Right ventricle myocardium superior (tissue), 1 donor: ENCODE data around the gene CGB8. TPM values are rescaled to one million over a fixed set of nuclear protein-coding genes. Genes with fewer than 3 reads are reported as not detected.
"Not testable (repeated sequence)": the region's sequence is repeated elsewhere in the genome, so short reads cannot be mapped to it uniquely, and the experiment has no call there.

Experiments
- ATAC-seq: fragments of 200-7000 bp; cut with Tn5 transposase; one replicate; pipeline ENCODE4 v1.9.1; 2020; ENCODE audit warnings: mild to moderate bottlenecking; ENCODE audit not compliant: poor library complexity
- DNase-seq: peaks from one replicate; pipeline ENCODE4 v3.0.0-alpha.2; 2020
- intact Hi-C: fragments of 100-400 bp; cut with DNase I; formaldehyde crosslinking; loops from one replicate; pipeline ENCODE4 v1.11.2; 2022
- total RNA-seq: library from RNA; stranded (reverse); fragmentation: NEBNext Ultra II Directional; extraction: Animal tissue kit (Norgen Biotek cat#: 25700); gene quantifications from one replicate; pipeline ENCODE4 v1.2.1, GENCODE V29; 2021
- donor health status: DM: no; HTN: yes; CAD: no; lungs with severe emphysema.

CGB8 gene
- total RNA-seq, 1 donor from 2014 or later, result not detected

DNA sequence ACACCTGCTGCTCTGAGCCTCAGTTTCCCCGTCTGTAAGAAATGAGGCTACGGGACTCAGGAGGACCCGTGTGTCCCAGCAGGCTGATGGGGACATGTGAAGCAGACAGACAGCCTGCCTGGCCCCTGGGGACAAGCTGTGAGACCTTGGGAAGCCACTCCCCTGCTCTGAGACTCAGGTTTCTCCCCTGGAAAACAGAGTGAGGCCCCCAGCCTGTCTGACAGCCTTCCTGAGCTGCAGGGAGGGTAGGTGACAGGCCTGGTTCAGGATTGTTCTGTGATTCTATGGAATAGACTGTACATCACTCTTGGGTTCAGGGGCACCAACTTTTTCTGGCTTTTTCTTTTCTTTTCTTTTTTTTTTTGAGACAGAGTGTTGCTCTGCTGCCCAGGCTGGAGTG, 18.6 kb upstream of the CGB8 start:
- ATAC-seq (no peak), DNase-seq (no peak)
- intact Hi-C loops, result no loop called here

DNA sequence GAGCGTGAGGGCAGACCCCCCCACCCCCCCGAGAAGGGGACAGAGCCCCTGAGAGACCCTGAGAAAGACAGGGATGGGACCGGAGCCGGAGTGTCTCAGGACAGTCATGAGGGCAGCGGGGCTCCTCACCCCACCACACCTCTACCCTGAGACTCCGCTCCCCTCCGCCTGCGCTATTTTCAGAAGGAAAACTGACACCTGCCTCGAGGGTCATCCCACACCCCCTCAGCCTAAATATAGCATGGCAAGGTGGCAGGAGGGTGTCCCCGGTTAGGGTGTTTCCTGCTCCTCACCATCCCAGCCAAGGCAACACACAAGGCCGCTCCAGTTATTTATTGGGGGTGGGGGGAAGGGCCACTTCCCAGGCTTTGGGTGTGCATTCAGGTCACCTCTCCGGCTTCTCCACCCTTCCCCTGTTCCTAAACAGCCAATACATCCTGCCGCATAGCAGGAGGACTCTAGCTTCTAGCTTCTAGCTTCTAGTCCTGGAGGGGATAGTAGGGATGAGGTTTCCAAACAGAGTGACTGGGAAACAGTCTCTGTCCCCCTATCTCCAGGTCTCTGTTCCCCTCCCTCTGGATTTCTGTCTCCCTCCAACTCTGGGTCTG, 17.1 kb upstream of the CGB8 start:
- no peak for DNase-seq
- intact Hi-C loops, result no loop called here
- ATAC-seq, result no peak

DNA sequence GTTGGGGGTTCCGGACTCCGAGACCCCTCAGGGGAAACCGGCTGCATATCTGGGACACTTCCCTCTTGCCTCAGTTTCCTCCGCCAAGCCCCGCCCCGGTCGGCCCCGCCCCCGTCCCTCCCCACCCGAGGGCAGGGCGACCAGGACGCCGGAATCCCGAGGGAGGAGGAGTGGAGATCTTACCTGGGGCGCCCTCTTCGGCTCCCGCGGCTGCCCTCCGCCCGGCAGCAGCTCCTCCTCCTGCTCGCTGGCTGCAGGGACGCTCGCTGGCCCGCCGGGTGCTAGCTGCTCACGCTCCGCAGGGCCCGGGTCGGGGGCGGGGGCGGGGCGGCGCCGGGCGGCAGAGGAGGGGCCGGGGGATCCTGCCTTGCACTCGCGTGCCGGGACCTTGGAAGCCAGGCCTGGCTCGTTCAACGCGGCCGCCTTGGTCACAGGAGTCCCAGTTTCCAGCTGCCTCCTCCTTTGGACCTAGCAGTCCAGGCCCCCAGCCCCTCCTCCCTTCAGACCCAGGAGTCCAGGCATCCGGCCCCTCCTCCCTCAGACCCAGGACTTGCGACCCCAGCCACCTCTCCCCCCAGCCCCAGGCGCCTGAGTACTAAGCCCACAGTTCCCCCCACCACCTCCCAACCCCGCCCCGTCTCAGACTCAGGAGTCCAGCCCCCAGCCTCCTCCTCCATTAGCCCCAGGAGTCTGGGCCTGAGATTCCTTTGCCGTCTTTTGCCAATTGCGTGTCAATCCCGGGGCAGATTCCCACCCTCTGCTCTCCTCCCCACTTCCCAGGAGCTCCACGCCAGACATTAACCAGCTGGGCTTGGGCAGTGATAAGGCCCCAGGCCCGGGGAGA, 16.1 kb upstream of the CGB8 start, which contains the start of gene NTF4:
TSS of gene NTF4 (minus strand) at position 51 of the 844 bp plus-strand sequence. CDS start 2,821 bp downstream, outside the sequence.
- ATAC-seq (peak; percentile 54), DNase-seq (peak; percentile 44)
- intact Hi-C loops, result no loop called here

DNA sequence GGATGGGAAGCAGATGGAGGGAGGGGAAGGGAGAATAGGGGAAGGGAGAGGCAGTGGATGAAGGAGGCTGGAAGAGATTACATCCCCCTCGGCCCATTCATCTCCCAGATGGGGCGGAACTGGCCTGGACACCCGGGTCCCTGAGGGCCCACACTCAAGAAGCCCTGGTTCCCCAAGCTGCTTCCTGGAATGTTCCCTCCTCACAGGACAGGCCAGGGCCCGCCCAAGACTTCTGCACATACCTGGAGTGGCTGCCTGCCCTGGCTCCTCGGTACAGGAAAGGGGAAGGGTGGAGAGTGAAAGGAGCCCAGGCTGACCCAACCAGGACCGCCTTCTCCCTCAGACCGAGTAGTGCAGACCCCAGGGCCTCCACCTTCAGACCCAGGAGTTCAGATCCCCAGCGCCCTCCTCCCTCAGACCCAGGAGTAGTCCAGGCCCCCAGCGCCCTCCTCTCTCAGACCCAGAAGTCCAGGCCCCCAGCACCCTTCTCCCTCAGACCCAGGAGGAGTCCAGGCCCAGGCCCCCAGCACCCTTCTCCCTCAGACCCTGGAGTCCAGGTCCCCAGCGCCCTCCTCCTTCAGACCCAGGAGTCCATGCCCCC, 15.2 kb upstream of the CGB8 start:
- DNase-seq, result no peak
- intact Hi-C loops, result no loop called here
- ATAC-seq, result no peak

DNA sequence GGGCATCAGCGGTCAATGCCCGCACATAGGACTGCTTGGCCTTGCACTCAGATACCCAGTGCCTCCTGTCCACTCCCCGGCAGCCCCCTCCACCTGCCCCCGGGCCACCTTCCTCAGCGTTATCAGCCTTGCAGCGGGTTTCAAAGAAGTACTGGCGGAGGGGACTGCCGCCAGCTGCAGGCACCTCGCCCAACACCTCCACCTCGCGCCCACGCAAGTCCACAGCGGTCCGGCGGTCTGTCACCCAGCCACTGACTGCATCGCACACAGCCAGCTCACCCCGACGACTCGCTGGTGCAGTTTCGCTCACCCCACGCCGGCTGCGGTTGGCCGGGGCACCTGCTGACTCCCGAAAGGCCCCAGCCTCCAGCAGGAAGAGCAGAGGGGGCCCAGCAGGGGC, 12.5 kb upstream of the CGB8 start:
- no peak for DNase-seq
- intact Hi-C loops, result no loop called here
- no peak for ATAC-seq

DNA sequence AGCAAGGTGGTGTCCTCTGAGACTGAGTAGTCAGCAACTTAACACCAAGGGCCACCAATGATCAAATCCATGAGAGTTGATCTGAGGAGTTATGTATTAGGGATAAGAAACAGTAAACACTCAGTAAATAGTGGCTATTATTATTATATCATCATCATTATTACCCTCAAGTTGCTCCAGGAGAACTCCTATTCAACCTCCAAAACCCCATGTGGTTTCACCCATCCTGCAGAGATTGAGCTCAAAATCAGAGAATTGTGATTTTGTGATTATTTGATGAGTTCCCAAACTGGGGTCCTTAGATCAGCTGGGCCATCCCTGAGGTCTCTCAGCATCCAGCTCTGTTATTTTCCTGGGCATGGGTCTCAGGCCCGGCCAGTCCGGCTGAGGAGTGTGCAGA, 12.1 kb upstream of the CGB8 start:
- DNase-seq (no peak), ATAC-seq (no peak)
- intact Hi-C loops, result no loop called here

DNA sequence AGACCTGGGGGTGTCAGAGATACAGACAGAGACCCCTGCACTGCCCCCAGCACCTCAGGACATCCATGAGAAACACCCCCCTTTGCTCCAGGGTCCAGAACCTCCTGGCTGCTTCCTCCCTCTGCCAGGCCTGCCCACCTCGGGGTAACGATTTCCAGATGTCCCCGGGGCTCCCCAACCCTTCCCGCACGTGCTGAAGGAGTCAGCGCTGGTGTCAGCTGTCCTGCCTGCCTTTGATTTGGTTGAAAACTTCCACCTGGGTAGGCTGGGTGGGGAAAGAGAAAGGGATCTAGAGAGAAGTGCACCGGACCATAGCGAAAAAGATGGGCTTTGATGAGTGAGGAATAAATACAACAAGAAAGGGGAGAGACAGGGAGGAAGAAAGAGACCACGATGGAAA, 10.1 kb upstream of the CGB8 start:
- DNase-seq (no peak), ATAC-seq (no peak)
- intact Hi-C loops, result no loop called here

DNA sequence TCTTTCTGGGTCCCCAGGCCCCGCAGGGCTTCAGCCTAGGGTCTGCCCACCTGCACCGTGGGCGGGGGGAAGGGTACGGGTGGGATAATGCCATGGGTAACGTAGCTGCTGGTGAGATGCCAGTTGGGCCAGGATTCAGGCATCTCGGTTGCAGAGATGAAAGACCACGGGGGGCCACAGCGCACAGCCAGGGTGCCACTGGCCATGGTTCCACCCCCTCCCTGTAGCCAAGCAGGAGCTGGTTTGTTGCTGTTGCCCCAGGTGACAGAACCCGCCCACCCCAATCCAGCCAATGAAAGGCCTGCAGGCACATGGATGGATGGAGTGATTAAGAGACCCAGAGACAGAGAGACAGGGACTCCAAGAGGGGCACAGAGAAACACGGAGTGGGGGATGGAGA, 9.7 kb upstream of the CGB8 start:
- intact Hi-C loops, result no loop called here
- ATAC-seq (no peak), DNase-seq (no peak)

DNA sequence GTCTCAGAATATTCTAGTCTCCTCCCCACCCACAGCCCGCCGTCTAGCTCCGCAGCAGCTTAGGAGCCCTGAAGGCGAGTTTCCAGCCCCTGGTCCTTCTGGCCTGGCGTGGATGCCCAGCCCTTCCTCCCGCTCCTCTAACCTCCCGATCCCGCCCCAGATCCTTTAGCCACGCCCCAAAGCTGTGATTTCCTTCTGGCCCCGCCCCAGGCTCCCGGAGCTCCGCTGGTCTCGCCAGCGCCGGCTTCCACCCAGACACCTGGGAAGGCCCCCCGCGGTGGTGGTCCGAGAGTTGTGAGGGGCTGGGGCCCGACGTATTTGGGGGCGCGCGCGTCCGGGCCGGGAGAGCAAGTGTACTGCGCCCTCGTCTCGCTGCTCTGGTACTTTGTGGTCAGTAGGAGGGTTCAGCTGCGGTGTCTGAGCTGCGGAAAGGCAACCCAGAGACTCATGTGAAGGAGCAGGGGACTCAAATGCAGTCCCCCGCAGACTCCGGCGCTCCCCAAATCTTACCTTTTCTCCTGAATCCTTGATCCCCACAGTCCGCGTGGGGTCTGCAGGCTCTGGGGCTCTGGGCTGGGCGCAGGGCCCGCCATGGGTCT, 8.8 kb upstream of the CGB8 start, which contains the start of gene CGB7:
TSS of gene CGB7 (minus strand) at position 114 of the 599 bp plus-strand sequence. CDS start 2,374 bp downstream, outside the sequence.
- intact Hi-C loops, result no loop called here
- DNase-seq, result peak; percentile 84
- peak; percentile 85 for ATAC-seq

DNA sequence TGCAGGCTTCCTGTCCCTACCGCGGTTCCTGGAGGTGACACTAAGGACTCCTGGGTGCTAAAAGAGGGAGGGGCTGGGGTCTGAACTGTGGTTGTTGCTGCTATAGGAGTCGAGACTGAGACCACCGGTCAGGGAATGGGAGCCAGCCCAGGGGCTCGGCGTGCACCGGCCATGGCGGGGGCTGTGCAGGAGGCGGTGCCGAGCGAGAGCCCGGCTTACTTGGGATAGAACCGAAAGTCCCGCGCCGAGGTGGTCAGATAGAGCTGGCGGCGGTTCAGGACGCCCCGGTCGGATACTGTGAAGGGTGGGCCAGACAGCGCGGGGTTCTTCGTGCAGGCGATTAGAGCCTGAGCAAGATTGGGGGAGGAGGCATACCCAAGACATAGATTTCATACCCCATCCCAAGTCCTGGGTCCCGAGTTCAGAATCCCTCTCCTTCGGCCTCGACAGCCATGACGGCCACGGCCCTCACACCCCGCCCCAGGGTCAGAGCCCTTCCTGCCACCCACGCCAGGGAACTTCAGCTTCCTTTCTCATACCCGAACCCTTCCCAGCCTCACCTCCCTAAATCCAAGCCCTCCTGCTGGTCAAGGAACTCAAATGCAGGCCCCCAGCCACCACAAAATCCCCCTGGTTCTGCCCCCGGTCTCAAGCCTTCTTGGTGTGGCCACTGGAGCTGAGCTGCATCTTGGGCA, 8.1 kb upstream of the CGB8 start:
- intact Hi-C loops, DNase-seq: not testable (repeated sequence)
- ATAC-seq, result peak; percentile 40

DNA sequence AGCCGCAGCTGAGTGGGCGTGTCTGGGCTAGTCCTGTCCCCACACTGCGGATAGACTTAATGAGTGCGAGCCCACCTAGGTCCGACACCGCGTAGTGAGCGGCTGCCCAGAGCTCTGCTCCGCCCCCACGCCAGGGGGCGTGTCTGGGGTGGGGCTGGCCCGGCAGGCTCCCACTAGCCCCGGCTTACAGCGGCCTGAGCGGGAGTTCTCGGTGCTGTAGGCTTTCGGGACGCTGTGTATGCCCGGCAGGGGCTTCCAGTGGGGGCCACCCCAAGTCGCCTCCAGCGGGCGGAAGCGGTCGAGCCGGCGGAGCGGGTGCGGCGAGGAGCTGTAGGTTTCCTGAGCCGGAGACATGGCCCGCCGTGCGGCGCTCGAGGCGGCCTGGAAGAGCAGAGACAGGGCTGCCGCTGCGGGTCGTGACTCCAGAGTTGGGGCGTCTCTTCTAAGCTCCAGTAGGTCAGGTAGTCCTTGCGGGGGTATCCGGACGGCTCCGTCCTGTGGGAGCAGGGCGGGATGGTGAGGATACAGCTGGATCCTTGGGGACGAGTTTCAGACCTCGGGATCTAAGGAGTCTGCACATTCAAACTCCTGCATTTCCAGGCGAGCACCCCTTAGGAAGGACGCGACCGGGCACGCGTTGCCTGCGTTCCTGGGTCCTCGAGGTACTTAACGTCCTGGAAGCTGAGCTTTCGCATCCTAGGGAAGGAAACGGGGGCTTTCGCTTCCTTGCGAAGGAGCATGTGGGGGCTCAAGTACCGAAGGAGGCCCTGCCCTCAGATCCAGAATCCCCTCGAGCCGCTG, 7.4 kb upstream of the CGB8 start:
- ATAC-seq (peak; percentile 93), DNase-seq (peak; percentile 78)
- intact Hi-C loops, result no loop called here

DNA sequence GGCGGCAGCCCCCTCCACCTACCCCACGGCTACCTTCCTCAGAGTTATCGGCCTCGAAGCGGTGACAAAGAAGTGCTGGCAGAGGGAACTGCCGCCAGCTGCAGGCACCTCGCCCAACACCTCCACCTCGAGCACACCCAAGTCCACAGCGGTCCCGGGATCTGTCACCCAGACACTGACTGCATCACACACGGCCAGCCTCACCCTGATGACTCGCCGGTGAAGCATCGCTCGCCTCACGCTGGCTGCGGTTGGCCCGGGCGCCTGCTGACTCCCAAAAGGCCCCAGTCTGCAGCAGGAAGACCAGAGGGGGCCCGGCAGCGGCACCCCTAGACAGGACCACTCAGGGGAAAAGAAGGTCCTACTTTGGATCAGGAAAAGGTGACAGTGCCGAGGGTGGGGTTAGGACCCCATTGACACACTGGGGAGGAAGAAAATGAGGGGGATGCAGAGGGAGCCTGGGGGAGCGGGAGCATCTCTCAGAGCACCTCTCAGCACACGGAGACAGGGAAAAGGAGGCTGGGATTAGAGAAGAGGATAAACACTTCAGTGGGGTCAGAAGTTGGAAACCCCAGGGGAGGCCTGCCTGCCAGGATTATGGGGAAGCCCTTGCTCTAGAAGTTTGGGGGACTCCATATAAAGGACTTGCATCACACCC, 1.6 kb upstream of the CGB8 start:
- intact Hi-C loops, ATAC-seq, DNase-seq: not testable (repeated sequence)

DNA sequence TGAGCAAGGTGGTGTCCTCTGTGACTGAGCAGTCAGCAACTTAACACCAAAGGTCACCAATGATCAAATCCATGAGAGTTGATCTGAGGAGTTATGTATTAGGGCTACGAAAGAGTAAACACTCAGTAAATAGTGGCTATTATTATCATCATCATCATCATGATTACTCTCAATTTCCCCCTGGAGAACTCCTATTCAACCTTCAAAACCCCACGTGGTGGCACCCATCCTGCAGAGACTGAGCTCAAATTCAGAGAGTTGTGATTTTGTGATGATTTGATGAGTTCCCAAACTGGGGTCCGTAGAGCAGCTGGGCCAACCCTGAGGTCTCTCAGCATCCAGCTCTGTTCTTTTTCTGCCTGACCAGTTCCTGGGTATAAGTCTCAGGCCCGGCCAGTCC, 923 bp upstream of the CGB8 start:
- ATAC-seq, DNase-seq, intact Hi-C loops: not testable (repeated sequence)

DNA sequence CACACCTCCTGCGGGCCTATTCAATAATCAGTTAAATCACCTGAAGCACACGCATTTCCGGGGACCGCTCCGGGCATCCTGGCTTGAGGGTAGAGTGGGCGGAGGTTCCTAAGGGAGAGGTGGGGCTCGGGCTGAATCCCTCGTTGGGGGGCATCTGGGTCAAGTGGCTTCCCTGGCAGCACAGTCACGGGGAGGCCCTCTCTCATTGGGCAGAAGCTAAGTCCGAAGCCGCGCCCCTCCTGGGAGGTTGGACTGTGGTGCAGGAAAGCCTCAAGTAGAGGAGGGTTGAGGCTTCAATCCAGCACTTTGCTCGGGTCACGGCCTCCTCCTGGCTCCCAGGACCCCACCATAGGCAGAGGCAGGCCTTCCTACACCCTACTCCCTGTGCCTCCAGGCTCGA, 5.4 kb downstream of the CGB8 start, which contains the start of gene CGB5:
TSS of gene CGB5 (plus strand) at position 301 of the 400 bp plus-strand sequence. CDS start 362 bp downstream, outside the sequence.
- DNase-seq, intact Hi-C loops, ATAC-seq: not testable (repeated sequence)

DNA sequence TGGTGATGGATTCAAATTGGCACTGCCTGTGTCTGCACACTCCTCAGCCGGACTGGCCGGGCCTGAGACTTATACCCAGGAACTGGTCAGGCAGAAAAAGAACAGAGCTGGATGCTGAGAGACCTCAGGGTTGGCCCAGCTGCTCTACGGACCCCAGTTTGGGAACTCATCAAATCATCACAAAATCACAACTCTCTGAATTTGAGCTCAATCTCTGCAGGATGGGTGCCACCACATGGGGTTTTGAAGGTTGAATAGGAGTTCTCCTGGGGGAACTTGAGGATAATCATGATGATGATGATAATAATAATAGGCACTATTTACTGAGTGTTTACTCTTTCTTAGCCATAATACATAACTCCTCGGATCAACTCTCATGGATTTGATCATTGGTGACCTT, 6.2 kb downstream of the CGB8 start:
- ATAC-seq, DNase-seq, intact Hi-C loops: not testable (repeated sequence)

DNA sequence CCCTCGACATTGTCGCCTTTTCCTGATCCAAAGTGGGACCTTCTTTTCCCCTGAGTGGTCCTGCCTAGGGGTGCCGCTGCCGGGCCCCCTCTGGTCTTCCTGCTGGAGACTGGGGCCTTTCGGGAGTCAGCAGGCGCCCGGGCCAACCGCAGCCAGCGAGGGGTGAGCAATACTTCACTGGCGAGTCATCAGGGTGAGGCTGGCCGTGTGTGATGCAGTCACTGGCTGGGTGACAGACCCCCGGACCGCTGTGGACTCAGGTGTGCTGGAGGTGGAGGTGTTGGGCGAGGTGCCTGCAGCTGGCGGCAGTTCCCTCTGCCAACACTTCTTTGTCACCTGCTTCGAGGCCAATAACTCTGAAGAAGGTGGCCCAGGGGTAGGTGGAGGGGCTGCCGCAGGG, 6.7 kb downstream of the CGB8 start:
- ATAC-seq (no peak), DNase-seq (no peak)
- intact Hi-C loops, result no loop called here

DNA sequence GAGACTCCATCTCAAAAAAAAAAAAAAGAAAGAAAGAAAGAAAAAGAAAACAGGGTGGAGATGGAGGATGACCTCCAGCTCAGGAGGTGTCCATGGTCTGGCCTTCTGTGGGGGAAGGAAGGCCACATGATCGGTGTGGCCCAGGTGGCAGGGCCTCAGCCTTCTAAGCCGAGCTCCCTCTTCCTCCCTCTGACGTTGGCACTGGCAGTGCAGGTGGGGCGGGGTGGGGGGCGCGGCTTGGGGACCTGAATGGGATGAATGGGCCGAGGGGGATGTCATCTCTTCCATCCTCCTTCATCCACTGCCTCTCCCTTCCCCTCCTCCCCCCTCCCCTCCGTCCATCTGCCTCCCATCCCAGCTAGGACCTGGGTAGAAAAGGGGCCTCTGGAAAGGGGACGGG, 9.2 kb downstream of the CGB8 start:
- DNase-seq, ATAC-seq, intact Hi-C loops: not testable (repeated sequence)
